NT2/D1 (cell line): ENCODE results near the gene ABCF1.
A peak's percentile ranks its signal among the peaks of the same experiment; 100 is the strongest.
"Not testable (repeated sequence)": the region's sequence is repeated elsewhere in the genome, so short reads cannot be mapped to it uniquely, and the experiment has no call there.

Experiments used
- DNase-seq: peaks from one replicate; pipeline ENCODE4 v3.0.0-alpha.2; 2011; ENCODE audit warnings: low read depth, low spot score
- H3K27me3 ChIP-seq: 2 replicates; pipeline ENCODE4 v1.6.0; 2011; ENCODE audit warnings: mild to moderate bottlenecking; ENCODE audit not compliant: insufficient read length, insufficient read depth
- H3K36me3 ChIP-seq: 2 replicates; pipeline ENCODE4 v1.6.1; 2011; ENCODE audit warnings: mild to moderate bottlenecking, low read length, mixed read lengths; ENCODE audit not compliant: insufficient read depth, insufficient read length
- H3K4me1 ChIP-seq: 2 replicates; pipeline ENCODE4 v1.5.1; 2011; ENCODE audit not compliant: insufficient read depth, insufficient read length
- H3K4me3 ChIP-seq: 2 replicates; pipeline ENCODE4 v1.5.1; 2011; ENCODE audit warnings: low read depth; ENCODE audit not compliant: insufficient read length
- H3K9ac ChIP-seq: 2 replicates; pipeline ENCODE4 v1.6.0; 2011; ENCODE audit warnings: low read depth; ENCODE audit not compliant: insufficient read length
- H3K9me3 ChIP-seq: 2 replicates; pipeline ENCODE4 v1.5.1; 2011; ENCODE audit warnings: mild to moderate bottlenecking, low read length; ENCODE audit not compliant: insufficient read depth
- SUZ12 ChIP-seq: IDR thresholded peaks from 2 replicates; pipeline ENCODE4 v1.6.1; 2011; ENCODE audit not compliant: insufficient read length, insufficient read depth; ENCODE audit errors: extremely low read depth
- YY1 ChIP-seq: IDR thresholded peaks from 2 replicates; pipeline ENCODE4 v1.6.1; 2011; ENCODE audit not compliant: insufficient read length, insufficient read depth
- ZNF274 ChIP-seq: IDR thresholded peaks from 2 replicates; pipeline ENCODE4 v1.6.1; 2011; ENCODE audit warnings: mild to moderate bottlenecking, low read depth, low read length

ABCF1 gene

DNA sequence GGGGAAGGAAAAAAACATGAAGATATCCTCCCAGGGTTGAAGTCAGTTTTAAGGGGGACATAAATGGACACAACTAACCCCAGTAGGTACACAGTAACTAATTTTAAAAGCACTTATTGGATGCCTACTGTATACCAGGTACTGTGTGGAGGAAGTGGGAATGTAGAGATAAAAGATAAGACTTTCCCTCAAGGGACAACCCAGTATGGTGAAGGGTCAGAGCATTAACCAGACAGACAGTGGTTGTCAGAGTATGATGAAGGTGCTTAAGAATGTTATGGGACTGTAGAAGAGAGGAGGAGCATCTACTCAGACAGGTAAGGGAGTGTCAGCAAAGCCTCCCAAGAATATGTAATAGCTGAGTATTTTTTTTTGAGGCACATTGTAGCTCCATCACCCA is 906 bp downstream of the ABCF1 start:
- no peak for DNase-seq
- H3K4me1 ChIP-seq, result no peaks in the 10 kb centered on the region
- no peaks in the 10 kb centered on the region for H3K9me3 ChIP-seq
- no peak for TF ChIP-seq YY1
- no peak for TF ChIP-seq ZNF274
- TF ChIP-seq SUZ12, result no peak
- peaks cover 12% of the 10 kb centered on the region for H3K27me3 ChIP-seq
- peaks cover 38% of the 10 kb centered on the region for H3K36me3 ChIP-seq
- H3K9ac ChIP-seq, result peak overlapping the region; percentile 96
- peak overlapping the region; percentile 83 for H3K4me3 ChIP-seq

DNA sequence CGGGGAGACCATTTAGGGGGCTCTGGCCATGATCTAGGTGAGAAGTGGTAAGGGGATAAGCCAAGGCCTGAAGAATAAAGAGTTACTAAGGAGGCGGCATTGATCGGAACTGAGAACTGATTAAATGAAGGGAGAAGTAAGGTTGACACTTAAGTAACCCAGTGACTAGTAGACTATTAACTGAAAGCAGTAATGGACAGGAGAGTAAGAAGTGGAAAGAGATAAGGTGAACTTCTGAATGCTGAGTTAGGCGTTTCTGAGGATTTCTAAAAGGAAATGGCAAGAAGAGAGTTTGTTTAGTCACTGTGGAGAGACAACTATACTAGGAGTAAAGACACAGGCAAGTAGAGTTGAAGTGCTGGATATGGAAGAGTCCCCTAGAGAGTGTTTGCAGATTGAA is 1.9 kb downstream of the ABCF1 start:
- TF ChIP-seq SUZ12 (no peak), ZNF274 (no peak), YY1 (no peak)
- Histone ChIP-seq H3K27me3 (peaks cover 12% of the 10 kb centered on the region), H3K9me3 (no peaks in the 10 kb centered on the region), H3K9ac (no peak overlapping the region), H3K36me3 (peaks cover 48% of the 10 kb centered on the region), H3K4me1 (no peaks in the 10 kb centered on the region), H3K4me3 (no peak overlapping the region)
- DNase-seq, result no peak

DNA sequence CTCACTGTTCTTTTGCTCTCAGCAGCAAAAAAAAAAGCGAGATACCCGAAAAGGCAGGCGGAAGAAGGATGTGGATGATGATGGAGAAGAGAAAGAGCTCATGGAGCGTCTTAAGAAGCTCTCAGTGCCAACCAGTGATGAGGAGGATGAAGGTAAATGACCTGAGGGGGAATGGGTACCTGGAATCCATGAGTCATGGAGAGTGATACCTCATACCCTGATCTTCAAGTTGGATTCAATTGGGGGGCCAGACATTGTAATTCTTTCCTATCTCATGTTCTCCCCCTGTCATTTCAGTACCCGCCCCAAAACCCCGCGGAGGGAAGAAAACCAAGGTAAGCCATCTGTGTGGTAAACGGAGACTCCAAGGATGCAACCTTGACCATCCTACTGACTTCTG is 6.8 kb downstream of the ABCF1 start:
- DNase-seq, result no peak
- Histone ChIP-seq H3K9me3 (no peaks in the 10 kb centered on the region), H3K9ac (no peak overlapping the region), H3K4me1 (no peaks in the 10 kb centered on the region), H3K4me3 (no peak overlapping the region), H3K36me3 (peaks cover 78% of the 10 kb centered on the region), H3K27me3 (no peaks in the 10 kb centered on the region)
- no peak for TF ChIP-seq ZNF274
- no peak for TF ChIP-seq YY1
- no peak for TF ChIP-seq SUZ12

DNA sequence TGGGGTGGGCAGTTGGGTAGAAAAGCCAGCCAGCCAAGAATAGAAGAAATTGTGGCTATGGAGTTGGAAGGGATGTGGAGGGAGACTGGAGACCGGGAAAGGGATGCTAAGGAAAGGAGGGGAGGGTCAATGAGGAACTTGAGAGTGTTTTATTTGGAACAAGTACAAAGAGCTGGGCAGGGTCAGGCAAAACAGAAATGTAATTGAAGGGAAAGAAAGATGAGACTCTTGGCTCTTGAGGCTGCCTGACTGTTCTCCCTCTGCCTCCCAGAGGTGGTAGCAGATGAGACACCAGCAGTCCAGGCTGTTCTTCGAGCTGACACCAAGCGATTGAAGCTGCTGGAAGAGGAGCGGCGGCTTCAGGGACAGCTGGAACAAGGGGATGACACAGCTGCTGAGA is 12.7 kb downstream of the ABCF1 start:
- no peaks in the 10 kb centered on the region for H3K4me1 ChIP-seq
- no peaks in the 10 kb centered on the region for H3K9me3 ChIP-seq
- TF ChIP-seq SUZ12 (no peak), ZNF274 (no peak), YY1 (no peak)
- DNase-seq, result no peak
- peaks cover 79% of the 10 kb centered on the region for H3K36me3 ChIP-seq
- H3K9ac ChIP-seq, result no peak overlapping the region
- H3K27me3 ChIP-seq, result no peaks in the 10 kb centered on the region
- no peak overlapping the region for H3K4me3 ChIP-seq

DNA sequence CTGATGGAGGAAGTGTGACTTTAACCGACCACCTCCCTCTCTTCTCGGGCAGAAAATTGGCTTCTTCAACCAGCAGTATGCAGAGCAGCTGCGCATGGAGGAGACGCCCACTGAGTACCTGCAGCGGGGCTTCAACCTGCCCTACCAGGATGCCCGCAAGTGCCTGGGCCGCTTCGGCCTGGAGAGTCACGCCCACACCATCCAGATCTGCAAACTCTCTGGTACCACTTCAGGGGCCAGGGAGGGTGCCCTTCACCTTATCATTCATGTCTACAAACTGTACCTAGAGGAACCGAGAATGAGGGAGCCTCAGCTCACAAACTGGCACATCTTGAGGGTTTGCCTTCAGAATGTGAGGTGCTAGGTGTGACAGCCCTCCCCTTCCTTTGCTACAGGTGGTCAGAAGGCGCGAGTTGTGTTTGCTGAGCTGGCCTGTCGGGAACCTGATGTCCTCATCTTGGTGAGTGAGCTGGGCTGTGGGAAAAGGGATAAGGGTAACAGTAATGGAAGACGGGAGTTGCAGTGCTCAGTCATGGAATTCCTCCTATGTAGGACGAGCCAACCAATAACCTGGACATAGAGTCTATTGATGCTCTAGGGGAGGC is 18.6 kb downstream of the ABCF1 start:
- no peak overlapping the region for H3K9ac ChIP-seq
- no peak for DNase-seq
- no peaks in the 10 kb centered on the region for H3K9me3 ChIP-seq
- no peak overlapping the region for H3K4me3 ChIP-seq
- peaks cover 80% of the 10 kb centered on the region for H3K36me3 ChIP-seq
- H3K4me1 ChIP-seq, result no peaks in the 10 kb centered on the region
- no peaks in the 10 kb centered on the region for H3K27me3 ChIP-seq
- TF ChIP-seq ZNF274, result no peak
- no peak for TF ChIP-seq YY1
- TF ChIP-seq SUZ12, result no peak

DNA sequence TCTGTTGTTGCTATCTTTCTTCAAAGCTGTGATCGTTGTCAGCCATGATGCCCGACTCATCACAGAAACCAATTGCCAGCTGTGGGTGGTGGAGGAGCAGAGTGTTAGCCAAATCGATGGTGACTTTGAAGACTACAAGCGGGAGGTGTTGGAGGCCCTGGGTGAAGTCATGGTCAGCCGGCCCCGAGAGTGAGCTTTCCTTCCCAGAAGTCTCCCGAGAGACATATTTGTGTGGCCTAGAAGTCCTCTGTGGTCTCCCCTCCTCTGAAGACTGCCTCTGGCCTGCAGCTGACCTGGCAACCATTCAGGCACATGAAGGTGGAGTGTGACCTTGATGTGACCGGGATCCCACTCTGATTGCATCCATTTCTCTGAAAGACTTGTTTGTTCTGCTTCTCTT is 19.3 kb downstream of the ABCF1 start:
- no peak for DNase-seq
- Histone ChIP-seq H3K4me1 (no peaks in the 10 kb centered on the region), H3K9ac (no peak overlapping the region), H3K4me3 (no peak overlapping the region), H3K27me3 (no peaks in the 10 kb centered on the region), H3K9me3 (no peaks in the 10 kb centered on the region), H3K36me3 (peaks cover 79% of the 10 kb centered on the region)
- no peak for TF ChIP-seq SUZ12
- TF ChIP-seq YY1, result no peak
- no peak for TF ChIP-seq ZNF274

DNA sequence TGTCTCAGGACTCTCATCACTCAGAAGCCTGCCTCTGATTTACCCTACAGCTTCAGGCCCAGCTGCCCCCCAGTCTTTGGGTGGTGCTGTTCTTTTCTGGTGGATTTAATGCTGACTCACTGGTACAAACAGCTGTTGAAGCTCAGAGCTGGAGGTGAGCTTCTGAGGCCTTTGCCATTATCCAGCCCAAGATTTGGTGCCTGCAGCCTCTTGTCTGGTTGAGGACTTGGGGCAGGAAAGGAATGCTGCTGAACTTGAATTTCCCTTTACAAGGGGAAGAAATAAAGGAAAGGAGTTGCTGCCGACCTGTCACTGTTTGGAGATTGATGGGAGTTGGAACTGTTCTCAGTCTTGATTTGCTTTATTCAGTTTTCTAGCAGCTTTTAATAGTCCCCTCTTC is 19.8 kb downstream of the ABCF1 start:
- H3K9ac ChIP-seq, result no peak overlapping the region
- no peaks in the 10 kb centered on the region for H3K9me3 ChIP-seq
- no peak for DNase-seq
- peaks cover 76% of the 10 kb centered on the region for H3K36me3 ChIP-seq
- TF ChIP-seq YY1 (no peak), SUZ12 (no peak), ZNF274 (no peak)
- H3K4me1 ChIP-seq, result no peaks in the 10 kb centered on the region
- no peaks in the 10 kb centered on the region for H3K27me3 ChIP-seq
- no peak overlapping the region for H3K4me3 ChIP-seq

DNA sequence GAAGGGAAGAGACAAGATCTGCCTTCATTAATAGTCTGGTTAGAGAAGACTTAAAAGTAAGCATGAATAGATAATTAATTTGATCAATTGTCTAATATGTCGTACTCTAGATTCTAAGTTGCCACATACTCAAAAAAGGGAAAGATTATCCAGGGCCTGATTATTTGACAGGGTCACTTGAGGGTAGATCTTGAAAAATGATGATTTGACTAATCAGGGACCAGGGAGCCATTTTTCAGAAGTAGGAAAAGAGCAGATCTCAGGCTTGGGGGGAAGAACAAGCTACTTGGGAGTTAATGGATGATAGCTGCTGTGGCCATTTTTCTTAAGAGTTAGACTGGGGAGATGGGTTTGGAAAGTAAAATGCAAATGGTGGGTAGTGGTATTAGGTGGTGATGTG is 21.0 kb downstream of the ABCF1 start:
- Histone ChIP-seq H3K4me3 (no peak overlapping the region), H3K4me1 (no peaks in the 10 kb centered on the region), H3K36me3 (peaks cover 65% of the 10 kb centered on the region), H3K9ac (no peak overlapping the region), H3K9me3 (no peaks in the 10 kb centered on the region), H3K27me3 (no peaks in the 10 kb centered on the region)
- no peak for TF ChIP-seq YY1
- no peak for TF ChIP-seq ZNF274
- no peak for TF ChIP-seq SUZ12
- no peak for DNase-seq

DNA sequence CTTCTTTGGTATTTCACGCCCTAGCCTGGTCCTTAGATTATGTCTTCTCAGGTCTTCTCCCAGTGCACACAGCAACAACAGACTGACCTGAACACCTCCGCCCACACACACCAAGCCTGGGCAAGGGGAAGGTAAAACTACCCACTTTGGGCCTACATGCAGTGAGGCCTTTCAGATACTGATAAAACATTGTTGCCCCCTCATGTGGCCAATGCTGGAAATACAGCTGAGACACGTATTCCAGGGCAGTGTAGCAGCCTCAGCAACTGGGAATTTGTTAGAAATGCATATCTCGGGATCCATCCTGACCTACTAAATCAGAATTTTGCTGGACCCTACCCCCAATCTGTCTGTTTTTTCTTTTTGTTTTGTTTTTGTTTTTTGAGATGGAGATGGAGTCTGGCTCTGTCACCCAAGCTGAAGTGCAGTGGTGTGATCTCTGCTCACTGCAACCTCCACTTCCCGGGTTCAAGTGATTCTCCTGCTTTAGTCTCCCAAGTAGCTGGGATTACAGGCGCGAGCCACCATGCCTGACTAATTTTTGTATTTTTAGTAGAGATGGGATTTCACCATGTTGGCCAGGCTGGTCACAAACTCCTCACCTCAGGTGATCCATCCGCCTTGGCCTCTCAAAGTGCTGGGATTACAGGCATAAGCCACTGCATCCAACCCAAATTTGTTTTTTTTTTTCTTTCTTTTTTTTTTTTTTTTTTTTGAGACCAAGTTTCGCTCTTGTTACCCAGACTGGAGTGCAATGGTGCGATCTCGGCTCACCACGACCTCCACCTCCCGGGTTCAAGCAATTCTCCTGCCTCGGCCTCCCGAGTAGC is 26.3 kb downstream of the ABCF1 start:
- H3K9me3 ChIP-seq, H3K27me3 ChIP-seq, H3K4me1 ChIP-seq, H3K9ac ChIP-seq, H3K4me3 ChIP-seq: not testable (repeated sequence)
- H3K36me3 ChIP-seq, result peaks cover 52% of the 10 kb centered on the region
- DNase-seq, result peak; percentile 44
